ENCODE data around the gene TTC7B.

TTC7B gene

GRCh38 chr14:90558041-90558982 lies 257.9 kb downstream of the TTC7B start:
- DNase-seq (ENCODE audit: low read depth) = no peak

DNA sequence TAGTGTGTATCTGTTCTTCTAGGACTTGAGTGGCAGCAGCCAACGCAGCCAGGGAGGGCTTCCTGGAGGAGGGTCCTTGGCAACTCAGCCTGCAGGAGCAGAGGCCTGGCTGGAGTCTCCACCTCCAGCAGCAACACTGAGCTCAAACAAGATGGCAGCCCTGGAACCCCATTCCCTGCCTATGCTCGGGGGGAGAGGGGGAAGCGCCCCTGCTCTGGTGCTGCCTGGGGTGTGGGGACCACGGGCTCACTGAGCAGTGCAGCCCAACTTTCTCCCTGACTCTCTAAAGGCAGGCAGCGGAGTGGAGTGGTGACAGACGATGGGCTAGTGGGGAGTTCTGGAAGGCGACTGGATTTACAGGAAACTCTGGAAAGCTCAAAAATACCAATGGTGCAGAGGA lies 258.7 kb downstream of the TTC7B start:
- DNase-seq (ENCODE audit: low read depth) = no peak

DNA sequence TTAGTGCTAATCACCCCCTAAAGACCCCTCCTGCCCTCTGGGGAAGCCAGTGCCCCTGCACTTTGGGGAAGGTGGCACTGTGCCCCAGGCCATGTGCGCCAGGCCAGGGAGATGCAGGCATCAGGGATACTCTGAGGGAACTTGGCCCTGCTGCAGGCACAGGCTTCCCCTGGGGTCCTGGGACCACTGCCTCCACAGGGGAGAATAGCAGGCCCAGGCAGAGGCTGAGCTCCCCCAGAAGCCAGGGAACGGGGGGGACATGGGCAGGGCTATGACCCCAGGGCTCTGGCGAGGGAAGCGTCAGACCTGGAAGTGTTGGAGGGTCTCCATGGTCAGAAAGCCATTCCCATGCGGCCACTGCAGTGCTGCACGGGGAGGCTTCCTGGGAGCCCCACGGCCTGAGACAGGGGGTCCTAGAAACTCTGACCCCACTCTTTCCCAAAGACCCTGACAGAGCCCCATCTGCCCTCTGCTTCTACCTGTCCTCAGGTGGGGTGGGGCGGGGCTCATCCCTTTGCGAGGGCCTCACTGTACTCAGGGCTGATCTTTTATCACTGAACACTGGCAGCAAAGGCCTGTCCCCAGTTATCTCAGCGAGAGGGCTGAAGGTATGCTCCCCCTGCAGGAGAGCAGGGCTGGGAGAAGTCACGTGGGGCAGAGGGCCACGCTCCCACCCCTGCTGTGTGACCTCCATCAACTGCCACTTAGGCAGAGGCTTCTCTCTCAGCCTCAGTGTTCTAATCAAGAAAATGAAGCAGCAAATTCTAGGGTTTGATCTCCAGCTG lies 259.4 kb downstream of the TTC7B start:
- DNase-seq (ENCODE audit: low read depth) = no peak

- DNase-seq (ENCODE audit: low read depth) = no peak
Measured at GRCh38 chr14:90556012-90556477, 260.2 kb downstream of the TTC7B start.

DNA sequence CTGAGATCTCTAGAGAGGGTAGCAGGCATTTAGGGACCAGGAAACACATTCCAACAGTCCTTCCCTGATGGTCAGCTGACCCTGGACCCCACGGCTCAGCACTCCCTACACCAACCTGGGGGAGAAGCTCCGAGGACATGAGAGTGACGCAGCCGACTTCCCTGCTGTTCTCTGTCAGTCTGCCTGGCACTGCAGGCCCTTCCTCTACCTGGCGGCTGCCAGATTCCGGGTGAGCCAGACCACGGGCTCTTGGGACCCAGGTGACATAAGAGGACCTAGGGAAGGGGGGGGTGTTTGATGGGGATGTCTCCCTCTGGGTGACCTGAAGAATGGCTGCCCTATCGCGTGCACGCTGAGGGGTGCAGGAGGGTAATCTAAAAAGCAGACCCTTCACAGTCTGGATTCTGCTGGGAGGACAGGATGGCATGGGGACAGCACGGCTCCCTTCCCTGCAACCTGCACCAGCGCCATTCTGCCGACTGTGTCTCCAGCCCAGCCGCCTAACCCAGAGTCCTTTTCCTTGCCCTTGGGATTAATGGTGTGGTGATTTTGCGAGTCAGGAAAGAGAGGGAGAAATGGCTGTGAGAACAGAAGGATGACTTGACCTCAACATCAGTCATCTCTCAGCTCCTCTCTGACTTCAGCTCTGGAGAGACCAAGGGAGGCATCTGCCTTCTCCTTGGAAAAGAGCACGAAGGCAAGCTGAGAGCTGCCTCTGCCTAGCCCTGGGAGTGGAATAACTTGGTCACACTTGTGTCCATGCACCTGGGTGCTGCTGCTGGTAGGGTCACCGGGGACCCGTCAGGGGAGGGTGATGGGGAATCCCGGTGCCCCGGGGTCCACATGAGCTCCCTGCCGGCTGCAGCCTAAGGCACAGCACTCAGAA lies 260.9 kb downstream of the TTC7B start:
- no peak for DNase-seq (ENCODE audit: low read depth)

GRCh38 chr14:90554341-90554740 lies 261.9 kb downstream of the TTC7B start:
- DNase-seq (ENCODE audit: low read depth) = no peak

DNA sequence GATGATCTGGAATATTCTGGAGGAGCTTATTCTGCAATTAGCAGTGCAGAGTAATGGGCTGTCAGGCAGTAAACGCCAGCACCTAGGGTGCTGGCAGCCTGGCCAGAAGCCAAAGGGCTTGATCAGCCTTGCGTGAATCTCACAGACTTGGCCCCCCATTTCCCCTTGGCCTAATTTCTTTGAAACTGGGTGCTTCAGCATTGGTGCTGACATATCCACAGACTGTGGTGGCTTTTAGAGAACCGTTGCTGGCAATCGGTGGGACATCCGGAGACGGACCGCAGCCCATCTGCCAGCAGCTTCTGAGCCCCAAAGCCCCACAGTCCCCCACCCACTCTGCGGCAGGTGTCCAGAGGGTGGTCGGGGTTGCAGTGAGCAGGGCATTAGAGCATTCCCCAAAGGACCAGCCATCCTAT lies 262.3 kb downstream of the TTC7B start:
- DNase-seq (ENCODE audit: low read depth) = no peak

DNA sequence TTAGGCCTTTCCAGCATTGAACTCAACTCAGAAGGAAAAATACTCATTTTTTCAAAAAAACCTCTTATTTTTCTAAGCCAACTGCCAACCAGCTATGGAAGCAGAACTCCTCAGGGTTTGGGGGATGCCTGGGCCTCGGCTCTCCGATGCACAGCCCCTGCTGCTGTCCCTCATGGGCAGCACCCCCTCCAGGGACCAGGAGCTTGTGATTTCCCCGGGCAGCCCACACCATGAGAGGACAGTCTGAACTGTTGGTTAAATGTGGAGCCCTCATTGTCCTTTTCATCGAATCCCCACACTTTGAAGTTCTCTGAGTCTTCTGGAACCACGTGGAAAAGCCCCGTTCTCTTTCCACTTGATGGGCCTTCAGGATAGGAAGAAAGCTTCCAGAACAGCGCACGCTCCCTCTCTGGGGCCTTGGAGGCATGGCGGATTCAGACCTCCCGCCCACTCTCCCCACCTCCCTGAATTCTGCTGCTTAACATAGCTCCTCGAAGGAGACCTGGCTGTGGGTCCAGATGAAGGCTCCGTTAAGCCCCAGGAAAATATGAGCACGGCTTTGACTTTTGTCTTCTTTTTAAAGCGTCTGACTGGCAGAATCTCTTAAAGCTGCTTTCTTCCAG lies 262.8 kb downstream of the TTC7B start:
- no peak for DNase-seq (ENCODE audit: low read depth)

DNA sequence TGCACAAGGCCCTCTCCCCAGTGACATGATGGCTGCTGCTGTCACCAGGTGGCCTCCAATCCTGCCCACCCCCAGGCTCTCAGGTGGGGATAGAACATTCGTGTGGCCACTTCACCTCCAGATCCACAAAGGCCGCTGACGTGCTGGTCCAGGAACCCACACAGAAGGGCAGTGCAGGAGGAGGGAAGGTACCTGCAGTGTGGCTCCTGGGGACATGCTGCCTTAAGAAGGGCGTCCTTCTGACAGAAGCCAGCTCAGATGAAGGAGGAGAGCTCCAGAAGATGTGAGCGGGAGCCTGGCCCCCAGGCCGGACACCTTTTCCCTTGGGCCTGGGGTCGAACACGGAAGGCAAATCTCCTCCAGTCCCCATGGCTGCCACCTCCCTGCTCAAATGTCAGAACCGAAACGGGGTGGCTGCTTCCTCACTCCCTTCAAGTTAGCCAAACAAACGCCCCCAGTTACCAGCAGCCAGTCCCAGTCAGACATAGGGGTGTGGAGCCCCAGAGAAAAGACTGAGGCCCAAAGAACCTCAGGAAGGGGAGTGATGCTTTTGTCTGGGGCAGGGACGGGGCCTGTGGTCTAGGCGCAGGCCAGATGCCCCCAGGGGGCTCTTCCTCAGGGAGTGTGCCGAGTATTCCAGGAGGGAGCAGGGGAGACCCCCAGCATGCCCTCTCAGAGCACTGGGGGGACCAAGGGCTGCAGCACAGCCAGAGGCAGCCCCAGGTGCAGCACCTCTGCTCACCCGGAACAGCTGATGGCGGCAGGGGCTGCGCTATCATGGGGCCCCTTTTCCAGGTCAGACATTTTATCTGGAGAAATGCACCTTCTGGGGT lies 263.5 kb downstream of the TTC7B start:
- no peak for DNase-seq (ENCODE audit: low read depth)

DNA sequence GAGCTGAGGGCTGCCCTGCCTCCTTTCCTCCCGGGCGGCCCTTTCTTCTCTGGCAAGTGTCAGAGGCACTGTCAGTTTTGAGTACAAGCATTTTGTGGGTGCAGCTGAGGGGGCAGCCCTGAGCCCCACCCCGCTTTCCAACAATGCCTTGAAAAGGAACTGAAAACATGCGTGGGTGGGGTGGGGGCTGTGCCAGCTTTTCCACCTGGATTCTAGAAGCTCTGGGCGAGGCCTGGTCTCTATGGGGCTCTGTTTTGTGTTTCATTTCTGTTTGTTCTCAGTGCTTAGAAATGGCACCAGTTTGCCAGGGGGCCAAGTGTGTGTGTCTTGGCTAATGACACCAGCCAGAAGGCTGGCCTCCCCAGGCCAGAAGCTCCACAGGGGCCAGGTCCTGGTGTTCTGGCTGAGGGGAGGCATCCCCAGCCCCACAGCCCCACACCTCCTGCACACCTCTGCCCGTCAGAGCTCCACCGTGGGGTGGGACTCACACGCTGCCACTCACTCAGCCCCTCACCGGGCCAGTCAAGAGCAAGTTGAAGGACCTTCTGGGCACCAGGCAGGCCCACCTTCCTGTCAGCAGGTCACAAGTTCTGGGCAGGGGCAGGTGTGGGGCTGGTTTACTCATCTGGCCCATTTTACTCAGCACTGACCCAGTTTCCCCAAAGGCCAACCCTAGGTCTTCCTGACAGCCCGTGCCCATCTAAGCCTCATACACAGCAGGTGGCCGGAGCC lies 264.3 kb downstream of the TTC7B start:
- DNase-seq (ENCODE audit: low read depth) = no peak

DNA sequence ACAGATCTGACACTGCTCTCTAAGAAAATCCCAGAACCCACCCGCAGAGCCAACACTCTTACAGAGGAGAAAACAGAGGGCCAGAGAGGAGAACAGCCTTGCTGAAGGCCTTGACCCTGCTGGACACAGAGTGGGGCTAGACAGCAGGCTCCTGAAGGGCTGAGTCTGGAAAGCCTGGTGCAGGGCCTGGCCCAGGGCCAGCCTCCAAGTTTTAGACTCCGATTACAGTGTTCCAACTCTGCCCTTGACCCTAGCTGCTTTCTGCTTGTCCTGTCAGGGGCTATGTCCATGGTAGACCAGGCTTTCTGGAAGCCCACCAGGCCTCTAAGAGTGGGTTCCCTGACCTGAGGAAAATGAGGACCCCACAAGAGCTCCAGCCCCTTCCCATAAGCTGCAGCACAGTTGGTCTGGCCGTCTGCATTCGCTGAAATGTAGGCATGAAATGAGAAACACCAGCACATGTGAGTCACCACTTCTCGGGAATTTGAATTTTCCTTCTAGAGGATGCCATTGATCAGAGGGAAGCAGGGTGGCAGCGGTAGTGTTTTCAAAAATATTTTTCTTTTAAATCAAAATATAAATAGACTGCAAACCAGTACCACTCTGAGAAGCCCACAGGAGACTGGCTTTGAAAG lies 265.0 kb downstream of the TTC7B start:
- DNase-seq (ENCODE audit: low read depth) = no peak

- DNase-seq (ENCODE audit: low read depth) = no peak
Measured at GRCh38 chr14:90549794-90550641, 266.2 kb downstream of the TTC7B start.

DNA sequence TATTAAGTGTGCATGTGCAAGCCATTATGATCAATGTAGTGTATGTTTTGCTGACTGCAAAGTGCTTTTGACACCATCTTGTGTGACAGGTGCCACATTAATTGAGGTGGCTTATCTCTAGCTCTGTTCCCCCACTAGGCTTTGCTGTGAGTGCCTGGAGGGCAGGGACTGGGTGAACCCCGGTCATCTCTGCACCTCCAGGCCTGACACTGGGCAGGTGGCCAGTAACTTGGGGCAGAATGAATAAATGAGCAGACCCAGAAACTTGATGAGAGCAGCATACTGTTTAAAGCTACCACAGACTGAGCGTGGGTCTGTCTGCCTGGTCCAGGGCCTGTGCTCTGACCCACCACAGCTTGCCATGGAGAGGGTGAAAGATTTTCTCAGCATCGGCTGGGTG lies 267.8 kb downstream of the TTC7B start:
- DNase-seq (ENCODE audit: low read depth) = no peak

DNA sequence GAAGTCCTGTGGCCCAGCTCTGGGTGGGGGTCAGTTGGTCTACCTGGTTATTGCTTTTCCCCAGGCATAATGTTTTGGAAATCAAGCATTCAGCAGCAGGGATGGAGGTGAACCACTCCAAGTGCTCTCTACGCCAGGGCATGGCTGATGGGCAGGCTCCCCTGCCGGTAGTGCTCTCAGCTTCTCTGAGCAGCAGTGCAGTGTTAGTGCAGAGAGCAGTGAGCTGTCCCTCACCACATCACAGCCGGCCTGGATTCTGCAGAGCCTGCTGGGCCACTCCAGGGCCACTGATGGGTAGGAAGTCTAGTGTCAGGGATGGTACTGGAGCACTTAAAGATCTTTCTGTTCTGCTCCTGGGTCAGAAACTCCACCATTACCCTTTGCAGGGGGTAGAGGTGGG lies 268.3 kb downstream of the TTC7B start:
- no peak for DNase-seq (ENCODE audit: low read depth)

GRCh38 chr14:90547250-90547649 lies 269.0 kb downstream of the TTC7B start:
- no peak for DNase-seq (ENCODE audit: low read depth)

DNA sequence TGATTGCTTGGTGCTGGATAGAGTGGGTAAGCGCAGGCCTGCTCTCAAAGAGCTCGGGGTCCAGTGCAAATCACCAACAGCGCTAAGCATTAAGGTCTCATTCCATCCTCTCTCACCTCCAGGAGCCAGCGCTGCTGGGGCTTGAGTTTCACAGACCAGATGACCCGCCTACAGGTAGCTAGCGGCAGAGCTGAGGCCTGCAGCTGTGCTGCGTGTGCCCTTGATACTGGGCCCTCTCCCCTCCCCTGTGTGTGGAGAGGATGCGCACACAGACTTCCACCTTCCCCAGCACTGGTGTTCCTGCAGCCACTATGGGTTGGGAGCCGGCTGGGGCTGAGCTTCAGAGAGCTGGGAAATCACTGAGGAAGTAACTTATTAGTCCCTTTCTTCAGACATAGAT lies 269.5 kb downstream of the TTC7B start:
- DNase-seq (ENCODE audit: low read depth) = no peak

GRCh38 chr14:90545966-90546751 lies 270.1 kb downstream of the TTC7B start:
- DNase-seq (ENCODE audit: low read depth) = no peak

DNA sequence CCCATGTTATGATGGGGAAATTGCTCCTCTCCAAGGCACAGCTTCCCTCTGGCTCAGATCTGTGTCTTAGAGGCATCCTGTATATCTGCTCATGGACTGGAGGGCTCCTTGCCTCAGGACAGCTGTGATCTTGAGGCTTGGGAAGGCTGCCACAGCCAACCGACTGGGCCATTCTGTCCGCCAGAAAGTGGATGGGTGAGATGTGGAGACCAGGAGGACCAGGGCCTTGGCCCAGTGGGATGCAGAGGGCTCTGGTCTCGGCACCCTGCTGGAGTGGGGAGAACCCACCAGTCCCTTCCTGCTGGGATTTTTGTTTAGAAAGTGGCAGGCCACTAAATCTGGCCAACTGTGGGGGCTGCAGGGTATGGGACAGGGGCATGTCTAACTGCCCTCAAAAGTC lies 270.8 kb downstream of the TTC7B start:
- DNase-seq (ENCODE audit: low read depth) = no peak

Measured in HS-27A (cell line).